ENCODE data around the gene GDNF.

GDNF gene

GRCh38 chr5:37774912-37775483 is 64.8 kb downstream of the GDNF start:
- DNase-seq = no peak

- DNase-seq = no peak
Measured at GRCh38 chr5:37773809-37774208, 66.0 kb downstream of the GDNF start.

- no peak for DNase-seq
Measured at GRCh38 chr5:37772255-37772654, 67.6 kb downstream of the GDNF start.

GRCh38 chr5:37771731-37772130 is 68.1 kb downstream of the GDNF start:
- no peak for DNase-seq

GRCh38 chr5:37771203-37771611 is 68.6 kb downstream of the GDNF start:
- no peak for DNase-seq

GRCh38 chr5:37770786-37771185 is 69.1 kb downstream of the GDNF start:
- no peak for DNase-seq

GRCh38 chr5:37769840-37770239 is 70.0 kb downstream of the GDNF start:
- no peak for DNase-seq

GRCh38 chr5:37769108-37769507 is 70.7 kb downstream of the GDNF start:
- DNase-seq = no peak

GRCh38 chr5:37768371-37768770 is 71.5 kb downstream of the GDNF start:
- no peak for DNase-seq

- DNase-seq = no peak
Measured at GRCh38 chr5:37767961-37768360, 71.9 kb downstream of the GDNF start.

- no peak for DNase-seq
Measured at GRCh38 chr5:37767251-37767650, 72.6 kb downstream of the GDNF start.

Data from 8988T (cell line).